KOPT-K1 (cell line): Measurements from ENCODE around the gene CFAP61.
"Not testable (repeated sequence)": the region's sequence is repeated elsewhere in the genome, so short reads cannot be mapped to it uniquely, and the experiment has no call there.

ENCODE experiments used
- H3K27ac ChIP-seq: fragments of 200-600 bp; sonication (generic); 2 replicates; pipeline ENCODE4 v1.5.1; 2016; ENCODE audit warnings: antibody characterized with exemption, mild to moderate bottlenecking, low read depth, low read length; ENCODE audit not compliant: poor library complexity, severe bottlenecking
- H3K36me3 ChIP-seq: fragments of 200-600 bp; sonication (generic); 2 replicates; pipeline ENCODE4 v1.5.1; 2017; ENCODE audit warnings: antibody characterized with exemption, mild to moderate bottlenecking, low read length, moderate library complexity; ENCODE audit not compliant: insufficient read depth
- H3K9me3 ChIP-seq: fragments of 200-600 bp; sonication (generic); 2 replicates; pipeline ENCODE4 v1.5.1; 2017; ENCODE audit warnings: antibody characterized with exemption, low read length, mild to moderate bottlenecking; ENCODE audit not compliant: insufficient read depth, poor library complexity, severe bottlenecking

Gene CFAP61

GRCh38 chr20:20355503-20355902, 303.2 kb downstream of the CFAP61 start:
- H3K9me3 ChIP-seq, result peaks cover 15% of the 10 kb centered on the region
- H3K27ac ChIP-seq, H3K36me3 ChIP-seq: not testable (repeated sequence)

DNA sequence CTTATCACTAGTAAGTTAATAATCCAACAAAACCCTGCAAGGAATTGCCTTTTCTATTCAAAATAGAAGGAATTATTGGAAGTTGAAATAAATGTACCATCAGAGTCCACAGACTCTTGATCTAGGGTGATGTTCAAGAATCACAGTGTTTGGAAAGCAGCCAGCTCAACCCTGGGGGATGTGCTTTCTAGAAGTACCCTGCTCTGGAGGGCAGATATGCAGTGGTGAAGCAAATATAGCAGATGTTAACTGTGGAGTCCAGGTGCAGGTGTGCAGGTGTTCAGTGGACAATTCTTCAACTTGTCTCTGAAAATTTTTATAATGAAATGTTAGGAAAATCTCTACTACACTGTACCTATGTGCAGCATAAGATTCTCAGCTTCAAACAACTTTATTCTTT, 306.5 kb downstream of the CFAP61 start:
- Histone ChIP-seq H3K27ac (no peak overlapping the region), H3K36me3 (no peaks in the 10 kb centered on the region), H3K9me3 (peaks cover 16% of the 10 kb centered on the region)

DNA sequence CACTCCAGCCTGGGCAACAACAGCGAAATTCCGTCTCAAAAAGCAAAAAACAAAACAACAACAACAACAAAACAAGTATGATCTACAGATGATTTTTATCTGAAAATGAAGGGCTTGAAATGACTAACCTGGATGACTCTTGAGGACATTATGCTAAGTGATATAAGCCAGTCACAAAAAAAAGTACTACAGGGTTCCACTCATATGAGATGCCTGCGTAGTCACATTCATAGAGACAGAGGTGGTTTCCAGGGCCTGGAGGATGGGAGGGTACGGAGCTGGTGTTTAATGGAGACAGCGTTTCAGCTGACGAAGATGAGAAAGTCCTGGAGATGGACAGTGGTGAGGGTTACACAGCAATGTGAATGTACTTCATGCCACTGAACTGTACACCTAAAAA, 307.3 kb downstream of the CFAP61 start:
- no peak overlapping the region for H3K27ac ChIP-seq
- no peaks in the 10 kb centered on the region for H3K36me3 ChIP-seq
- H3K9me3 ChIP-seq, result peaks cover 22% of the 10 kb centered on the region

DNA sequence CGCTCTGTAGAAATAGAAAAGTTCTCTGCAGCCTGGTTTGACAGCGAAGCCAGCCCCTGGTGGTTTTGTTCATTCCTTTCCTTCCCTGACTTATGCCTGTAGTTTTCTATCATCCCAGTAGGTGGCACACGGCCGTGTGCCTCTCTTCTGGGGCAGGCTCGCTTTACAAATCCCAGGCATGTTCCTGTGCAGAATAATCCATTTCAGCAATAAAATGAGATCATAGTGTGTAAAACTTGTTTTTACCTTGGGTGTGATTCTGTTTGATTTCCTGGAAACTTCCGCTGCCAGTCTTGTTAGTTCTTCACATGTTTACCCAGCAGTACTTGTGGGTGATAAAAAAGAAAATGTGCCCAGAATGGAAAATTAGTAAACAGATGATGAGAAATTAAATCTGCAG, 308.1 kb downstream of the CFAP61 start:
- Histone ChIP-seq H3K36me3 (no peaks in the 10 kb centered on the region), H3K27ac (no peak overlapping the region), H3K9me3 (peaks cover 23% of the 10 kb centered on the region)

GRCh38 chr20:20362774-20363433, 310.6 kb downstream of the CFAP61 start:
- no peak overlapping the region for H3K27ac ChIP-seq
- H3K36me3 ChIP-seq, result no peaks in the 10 kb centered on the region
- peaks cover 31% of the 10 kb centered on the region for H3K9me3 ChIP-seq

DNA sequence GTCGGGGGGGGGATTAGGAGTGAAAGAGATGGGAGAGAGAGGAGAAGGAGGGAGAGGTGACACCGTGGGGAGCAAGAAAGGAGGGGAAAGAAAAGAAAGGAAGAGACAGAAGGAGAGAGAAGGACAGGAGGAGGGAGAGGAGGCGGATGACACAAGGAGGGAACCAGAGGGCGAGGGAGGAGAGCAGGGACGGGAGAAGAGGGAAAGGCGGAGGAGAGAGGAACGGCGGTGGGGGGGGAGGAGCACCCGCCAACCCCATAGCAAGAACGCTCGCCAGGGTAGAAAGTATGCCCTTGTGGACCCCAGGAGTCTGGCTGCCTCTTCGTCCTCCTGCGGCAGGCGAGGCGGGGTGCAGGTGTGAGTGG, 311.1 kb downstream of the CFAP61 start:
- Histone ChIP-seq H3K27ac (no peak overlapping the region), H3K36me3 (no peaks in the 10 kb centered on the region), H3K9me3 (peaks cover 31% of the 10 kb centered on the region)

DNA sequence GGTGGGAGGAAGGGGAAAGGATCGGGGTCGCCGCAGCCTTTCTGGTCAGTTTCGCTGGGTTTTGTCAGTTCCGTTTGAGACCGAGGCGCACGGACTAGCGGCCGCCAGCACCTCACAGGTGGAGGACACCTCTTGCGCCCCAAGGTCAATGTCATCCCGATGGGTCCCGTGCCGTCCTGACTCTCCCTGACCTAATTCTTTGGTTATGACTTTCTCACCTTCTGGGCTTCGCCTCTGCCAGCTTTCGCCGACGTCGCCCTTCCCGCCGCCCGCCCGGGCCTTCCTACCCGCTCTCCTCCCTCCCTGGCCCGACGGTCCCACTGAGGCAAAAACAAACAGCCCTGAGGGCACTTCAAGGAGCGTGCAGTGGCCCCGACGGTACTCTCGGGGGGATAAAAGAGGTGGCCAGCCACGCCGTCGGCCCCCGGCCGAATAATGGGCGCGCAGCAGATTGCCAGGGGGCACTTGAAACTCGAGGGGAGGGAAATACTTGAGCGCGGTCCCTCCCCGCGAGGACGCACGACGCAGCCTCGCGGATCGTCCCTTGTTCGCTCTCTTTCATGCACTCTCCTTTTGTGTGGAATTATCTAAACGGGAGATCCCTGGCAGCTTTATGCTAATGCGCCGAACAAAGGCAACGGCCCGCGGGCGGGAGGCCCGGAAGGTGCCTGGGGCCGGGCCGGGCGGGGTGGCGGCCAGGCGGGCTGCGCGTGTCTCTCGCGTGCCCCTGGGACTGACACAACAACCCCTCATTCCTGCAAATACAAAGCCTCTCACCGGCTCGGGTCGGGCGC, 311.7 kb downstream of the CFAP61 start:
- peaks cover 31% of the 10 kb centered on the region for H3K9me3 ChIP-seq
- no peak overlapping the region for H3K27ac ChIP-seq

GRCh38 chr20:20364593-20365479, 312.5 kb downstream of the CFAP61 start:
- H3K9me3 ChIP-seq, result peaks cover 33% of the 10 kb centered on the region
- no peak overlapping the region for H3K27ac ChIP-seq
- H3K36me3 ChIP-seq, result no peaks in the 10 kb centered on the region

More for the DNA sequence above, 311.7 kb downstream of the CFAP61 start:
- no peaks in the 10 kb centered on the region for H3K36me3 ChIP-seq

- H3K36me3 ChIP-seq, result no peaks in the 10 kb centered on the region
- peaks cover 36% of the 10 kb centered on the region for H3K9me3 ChIP-seq
- no peak overlapping the region for H3K27ac ChIP-seq
Observed at GRCh38 chr20:20365480-20366161, 313.3 kb downstream of the CFAP61 start.

GRCh38 chr20:20366551-20366875, 314.2 kb downstream of the CFAP61 start:
- H3K9me3 ChIP-seq, result peaks cover 36% of the 10 kb centered on the region
- H3K27ac ChIP-seq, result no peak overlapping the region

DNA sequence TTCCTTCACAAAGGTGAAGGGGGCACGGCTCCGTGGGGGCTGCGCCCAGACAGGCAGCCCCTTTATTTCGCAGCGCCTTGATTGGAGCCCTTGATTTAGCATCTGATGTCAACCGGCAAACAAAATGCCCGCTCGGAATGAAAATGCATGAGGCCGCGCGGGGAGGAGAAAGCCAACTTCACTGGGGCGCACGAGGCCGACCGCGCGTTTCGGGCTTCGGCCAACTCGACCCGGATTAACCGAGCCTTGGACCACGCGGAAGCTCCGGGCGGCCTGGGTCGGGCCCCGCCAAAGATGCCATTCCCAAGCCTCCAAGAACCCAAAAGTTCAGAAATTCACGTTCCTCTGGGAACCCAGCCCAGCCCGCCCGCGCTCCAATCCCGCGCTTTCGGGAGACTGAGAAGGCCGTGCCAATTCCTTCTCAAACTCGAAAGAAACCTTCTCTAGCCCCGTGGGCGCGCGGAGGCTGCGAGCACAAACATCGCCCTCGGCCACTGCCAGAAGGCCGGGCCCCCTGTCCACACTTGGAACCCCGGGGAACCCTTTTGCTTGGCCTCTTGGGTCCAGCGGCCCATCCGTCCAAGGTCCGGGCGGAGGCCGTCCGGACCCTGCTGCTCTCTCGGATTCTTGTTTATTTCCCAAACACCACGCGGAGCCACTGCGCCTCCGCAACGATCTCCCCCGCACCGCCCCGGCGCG, 314.7 kb downstream of the CFAP61 start:
- H3K9me3 ChIP-seq, result peaks cover 36% of the 10 kb centered on the region
- no peaks in the 10 kb centered on the region for H3K36me3 ChIP-seq
- H3K27ac ChIP-seq, result no peak overlapping the region

More at GRCh38 chr20:20366551-20366875, 314.2 kb downstream of the CFAP61 start:
- H3K36me3 ChIP-seq, result no peaks in the 10 kb centered on the region

- H3K27ac ChIP-seq, result no peak within 1 kb of the TSS
- peaks cover 36% of the 10 kb centered on the region for H3K9me3 ChIP-seq
- H3K36me3 ChIP-seq, result no peaks in the 10 kb centered on the region
Observed at GRCh38 chr20:20367575-20368417, 315.5 kb downstream of the CFAP61 start, which contains the start of gene INSM1. Gene INSM1, plus strand, starts transcription at chr20:20368104. Its CDS starts 164 bp downstream, at chr20:20368268.

DNA sequence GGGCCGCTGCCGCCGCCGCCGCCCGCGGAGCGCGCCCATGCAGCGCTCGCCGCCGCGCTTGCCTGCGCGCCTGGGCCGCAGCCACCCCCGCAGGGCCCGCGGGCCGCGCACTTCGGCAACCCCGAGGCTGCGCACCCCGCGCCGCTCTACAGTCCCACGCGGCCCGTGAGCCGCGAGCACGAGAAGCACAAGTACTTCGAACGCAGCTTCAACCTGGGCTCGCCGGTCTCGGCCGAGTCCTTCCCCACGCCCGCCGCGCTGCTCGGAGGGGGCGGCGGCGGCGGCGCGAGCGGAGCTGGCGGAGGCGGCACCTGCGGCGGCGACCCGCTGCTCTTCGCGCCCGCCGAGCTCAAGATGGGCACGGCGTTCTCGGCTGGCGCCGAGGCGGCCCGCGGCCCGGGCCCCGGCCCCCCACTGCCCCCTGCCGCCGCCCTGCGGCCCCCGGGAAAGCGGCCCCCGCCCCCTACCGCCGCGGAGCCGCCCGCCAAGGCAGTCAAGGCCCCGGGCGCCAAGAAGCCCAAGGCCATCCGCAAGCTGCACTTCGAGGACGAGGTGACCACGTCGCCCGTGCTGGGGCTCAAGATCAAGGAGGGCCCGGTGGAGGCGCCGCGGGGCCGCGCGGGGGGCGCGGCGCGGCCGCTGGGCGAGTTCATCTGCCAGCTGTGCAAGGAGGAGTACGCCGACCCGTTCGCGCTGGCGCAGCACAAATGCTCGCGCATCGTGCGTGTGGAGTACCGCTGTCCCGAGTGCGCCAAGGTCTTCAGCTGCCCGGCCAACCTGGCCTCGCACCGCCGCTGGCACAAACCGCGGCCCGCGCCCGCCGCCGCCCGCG, 316.3 kb downstream of the CFAP61 start:
- Histone ChIP-seq H3K36me3 (no peaks in the 10 kb centered on the region), H3K27ac (no peak overlapping the region), H3K9me3 (peaks cover 36% of the 10 kb centered on the region)
